ENCODE measurements around the gene TSPAN9. TPM values are rescaled to one million over a fixed set of nuclear protein-coding genes. Genes with fewer than 3 reads are reported as not detected.

TSPAN9 gene
- total and polyA plus RNA-seq, 9 of the 15 experiments (the other 6 are each of a cell fraction or from before 2014, with no cell fraction given), result 0.23 to 2.1 (median 0.60) TPM; not detected in 2

DNA sequence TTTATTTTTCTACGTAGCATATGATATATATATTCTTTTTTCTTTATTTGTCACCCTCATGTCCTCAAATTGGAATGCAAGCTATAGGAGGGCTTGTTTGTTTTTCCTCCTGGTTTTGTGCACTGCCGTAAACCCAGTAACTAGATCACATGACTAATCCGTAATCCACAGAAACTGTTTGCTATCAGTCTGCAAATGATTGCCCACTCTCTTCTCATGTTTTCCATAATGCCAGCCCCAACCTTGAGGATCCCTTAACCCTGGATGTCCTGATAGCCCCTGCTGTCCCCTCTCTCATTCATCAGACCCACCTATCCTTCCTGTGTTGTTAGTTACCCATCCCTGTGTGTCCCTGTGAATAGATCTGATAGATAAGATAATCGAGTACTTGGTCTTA, 94.0 kb downstream of the TSPAN9 start:
- 16% methylated on average over 4 of the region's 4 CpGs for WGBS (ENCODE audit: insufficient coverage, low coverage, missing lambda C conversion rate)
- H3K79me2 ChIP-seq (ENCODE audit: control insufficient read depth, insufficient read depth, low read length), result no peaks in the 10 kb centered on the region
- FAIRE-seq (no peak), ATAC-seq (no peak), DNase-seq (ENCODE audit: extremely low read depth in 1 of 4, low spot score in 3 of 4) (no peak)
- H3K4me3 ChIP-seq, result no peak overlapping the region
- CTCF ChIA-PET (ENCODE audit: low intra/inter-chr PET ratio), result no interaction called here
- no peaks in the 10 kb centered on the region for H3K9me1 ChIP-seq (ENCODE audit: control insufficient read depth, insufficient read depth, low read length)
- H3K4me2 ChIP-seq (ENCODE audit: insufficient read depth, low read length), result no peak overlapping the region
- no peak overlapping the region for H3K9ac ChIP-seq (ENCODE audit: insufficient read depth in 1 of 2, low read depth in 2 of 2, low read length in 2 of 2)
- no peaks in the 10 kb centered on the region; the same call in 1 of the 2 replicates for H4K20me1 ChIP-seq (replicated peaks; ENCODE audit: control insufficient read depth, insufficient read depth, low read length)
- no peaks in the 10 kb centered on the region for H3K36me3 ChIP-seq (ENCODE audit: control insufficient read depth, insufficient read depth, low read length)
- no peak overlapping the region for H2AFZ ChIP-seq (ENCODE audit: low read depth, low read length)
- BruUV-seq (replicated peaks), result no TSS peak
- intact Hi-C loops (cut with micrococcal nuclease), result no loop called here
- POLR2A ChIA-PET, result interaction anchor here (0.6 kb wide), 1 partner anchor 1653 kb away, joined by 3 read pairs; no protein-coding TSS in a partner anchor
- TF ChIP-seq SMARCB1 (IDR thresholded peaks at IDR 0.05; ENCODE audit: insufficient read length, low read depth) (no peak), ADNP (tag; IDR thresholded peaks at IDR 0.05) (no peak), FOXK1 (CRISPR knock-in tag; IDR thresholded peaks at IDR 0.05; ENCODE audit: borderline replicate concordance) (no peak), HMG20B (CRISPR knock-in tag; IDR thresholded peaks at IDR 0.05) (no peak), POLR2G (IDR thresholded peaks at IDR 0.05; ENCODE audit: low read depth, low read length) (no peak)
- TF ChIP-seq, protein P1, sequence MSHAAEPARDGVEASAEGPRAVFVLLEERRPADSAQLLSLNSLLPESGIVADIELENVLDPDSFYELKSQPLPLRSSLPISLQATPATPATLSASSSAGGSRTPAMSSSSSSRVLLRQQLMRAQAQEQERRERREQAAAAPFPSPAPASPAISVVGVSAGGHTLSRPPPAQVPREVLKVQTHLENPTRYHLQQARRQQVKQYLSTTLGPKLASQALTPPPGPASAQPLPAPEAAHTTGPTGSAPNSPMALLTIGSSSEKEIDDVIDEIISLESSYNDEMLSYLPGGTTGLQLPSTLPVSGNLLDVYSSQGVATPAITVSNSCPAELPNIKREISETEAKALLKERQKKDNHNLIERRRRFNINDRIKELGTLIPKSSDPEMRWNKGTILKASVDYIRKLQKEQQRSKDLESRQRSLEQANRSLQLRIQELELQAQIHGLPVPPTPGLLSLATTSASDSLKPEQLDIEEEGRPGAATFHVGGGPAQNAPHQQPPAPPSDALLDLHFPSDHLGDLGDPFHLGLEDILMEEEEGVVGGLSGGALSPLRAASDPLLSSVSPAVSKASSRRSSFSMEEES (CRISPR knock-in tag; IDR thresholded peaks at IDR 0.05), result peak; percentile 55
- TF ChIP-seq, protein P2, sequence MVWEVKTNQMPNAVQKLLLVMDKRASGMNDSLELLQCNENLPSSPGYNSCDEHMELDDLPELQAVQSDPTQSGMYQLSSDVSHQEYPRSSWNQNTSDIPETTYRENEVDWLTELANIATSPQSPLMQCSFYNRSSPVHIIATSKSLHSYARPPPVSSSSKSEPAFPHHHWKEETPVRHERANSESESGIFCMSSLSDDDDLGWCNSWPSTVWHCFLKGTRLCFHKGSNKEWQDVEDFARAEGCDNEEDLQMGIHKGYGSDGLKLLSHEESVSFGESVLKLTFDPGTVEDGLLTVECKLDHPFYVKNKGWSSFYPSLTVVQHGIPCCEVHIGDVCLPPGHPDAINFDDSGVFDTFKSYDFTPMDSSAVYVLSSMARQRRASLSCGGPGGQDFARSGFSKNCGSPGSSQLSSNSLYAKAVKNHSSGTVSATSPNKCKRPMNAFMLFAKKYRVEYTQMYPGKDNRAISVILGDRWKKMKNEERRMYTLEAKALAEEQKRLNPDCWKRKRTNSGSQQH (CRISPR knock-in tag; IDR thresholded peaks at IDR 0.05), result no peak
- in situ Hi-C loops (cut with MboI), result no loop called here
- no peak overlapping the region for H3K27ac ChIP-seq (ENCODE audit: extremely low read depth, low read depth, low read length)
- no peaks in the 10 kb centered on the region for H3K4me1 ChIP-seq (replicated peaks in 1 of 2; ENCODE audit: control insufficient read depth in 2 of 2, insufficient read depth in 2 of 2, low read length in 2 of 2)
- H3K9me3 ChIP-seq (replicated peaks; ENCODE audit: control insufficient read depth, insufficient read depth, low read depth, low read length), result no peaks in the 10 kb centered on the region
- H3K27me3 ChIP-seq (ENCODE audit: control insufficient read depth in 2 of 2, insufficient read depth in 2 of 2, low read length in 2 of 2), result peaks cover 10 to 48% of the 10 kb centered on the region in 2 experiments

Data from K562 (cell line).